NCI-H1694 treated with DMSO at 0.1 percent for 48 hours (cell line): ENCODE data around the gene ASB4.
"Not testable (repeated sequence)": the region's sequence is repeated elsewhere in the genome, so short reads cannot be mapped to it uniquely, and the experiment has no call there.

Experiments used
- DNase-seq: peaks from one replicate; lab custom pipeline; 2025; lab: John Stamatoyannopoulos, UW

Gene ASB4

GRCh38 chr7:95485391-95486123 lies at the start of gene ASB4:
ASB4 (plus strand) TSS chr7:95485943; CDS start chr7:95485972, 29 bp downstream.
- DNase-seq = no peak

GRCh38 chr7:95436407-95436806 lies 49.3 kb upstream of the ASB4 start:
- DNase-seq = no peak

- DNase-seq = no peak
Observed at GRCh38 chr7:95440394-95441038, 45.2 kb upstream of the ASB4 start.

- DNase-seq = no peak
Observed at GRCh38 chr7:95441042-95441823, 44.5 kb upstream of the ASB4 start.

GRCh38 chr7:95444796-95445195 lies 40.9 kb upstream of the ASB4 start:
- DNase-seq = no peak

GRCh38 chr7:95446618-95447017 lies 39.1 kb upstream of the ASB4 start:
- DNase-seq = no peak

GRCh38 chr7:95454438-95455045 lies 31.2 kb upstream of the ASB4 start:
- no peak for DNase-seq

GRCh38 chr7:95457947-95458346 lies 27.8 kb upstream of the ASB4 start:
- no peak for DNase-seq

- DNase-seq = not testable (repeated sequence)
Observed at GRCh38 chr7:95460653-95461052, 25.1 kb upstream of the ASB4 start.

GRCh38 chr7:95467912-95468607 lies 17.7 kb upstream of the ASB4 start:
- DNase-seq = no peak

- DNase-seq = no peak
Observed at GRCh38 chr7:95469187-95469586, 16.6 kb upstream of the ASB4 start.

- no peak for DNase-seq
Observed at GRCh38 chr7:95469848-95470247, 15.9 kb upstream of the ASB4 start.

GRCh38 chr7:95470452-95470851 lies 15.3 kb upstream of the ASB4 start:
- no peak for DNase-seq

GRCh38 chr7:95471071-95471470 lies 14.7 kb upstream of the ASB4 start:
- DNase-seq = no peak

- no peak for DNase-seq
Observed at GRCh38 chr7:95472581-95473161, 13.1 kb upstream of the ASB4 start.

- no peak for DNase-seq
Observed at GRCh38 chr7:95473276-95473985, 12.3 kb upstream of the ASB4 start.

GRCh38 chr7:95476072-95476847 lies 9.5 kb upstream of the ASB4 start:
- no peak for DNase-seq

- DNase-seq = peak; percentile 78
Observed at GRCh38 chr7:95476904-95477594, 8.7 kb upstream of the ASB4 start.

- no peak for DNase-seq
Observed at GRCh38 chr7:95478272-95479037, 7.3 kb upstream of the ASB4 start.
